CD4-positive, alpha-beta T cell treated with Interleukin-1 beta for 1 hour (primary cell): ENCODE data around the gene OR9I1.

Experiments used
- DNase-seq, 2 donors: peaks; one replicate each; pipeline ENCODE4 v3.0.0-alpha.2; 2020 to 2022

OR9I1 gene, protein sequence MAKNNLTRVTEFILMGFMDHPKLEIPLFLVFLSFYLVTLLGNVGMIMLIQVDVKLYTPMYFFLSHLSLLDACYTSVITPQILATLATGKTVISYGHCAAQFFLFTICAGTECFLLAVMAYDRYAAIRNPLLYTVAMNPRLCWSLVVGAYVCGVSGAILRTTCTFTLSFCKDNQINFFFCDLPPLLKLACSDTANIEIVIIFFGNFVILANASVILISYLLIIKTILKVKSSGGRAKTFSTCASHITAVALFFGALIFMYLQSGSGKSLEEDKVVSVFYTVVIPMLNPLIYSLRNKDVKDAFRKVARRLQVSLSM

GRCh38 chr11:58125469-58125868, at the start of gene OR9I1:
Gene OR9I1, minus strand, starts transcription at chr11:58125530. Its CDS starts 6,086 bp downstream, at chr11:58119444.
- DNase-seq, result no peak

- no peak for DNase-seq
Observed at GRCh38 chr11:58165504-58166106, 40.3 kb upstream of the OR9I1 start.

- DNase-seq, result no peak
Observed at GRCh38 chr11:58164990-58165389, 39.7 kb upstream of the OR9I1 start.

DNA sequence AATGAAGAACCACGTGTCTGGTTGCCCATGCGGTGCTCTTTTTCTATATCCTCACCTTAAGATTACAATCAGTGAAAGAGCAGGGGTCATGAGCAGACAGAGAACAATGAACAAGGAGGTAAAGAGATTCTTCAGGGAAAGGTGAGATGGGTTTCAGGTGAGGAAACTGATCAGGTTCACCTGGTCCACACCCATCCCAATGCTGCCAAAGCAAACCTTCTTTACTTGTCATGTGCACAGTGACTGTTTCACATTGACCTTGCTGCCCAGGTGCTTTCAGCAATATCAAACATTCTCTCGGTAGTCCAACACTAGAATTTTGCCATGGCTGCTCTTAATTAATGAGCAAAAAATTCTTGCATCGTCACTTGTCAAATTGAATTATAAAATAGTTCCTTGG, 39.1 kb upstream of the OR9I1 start:
- no peak for DNase-seq

DNA sequence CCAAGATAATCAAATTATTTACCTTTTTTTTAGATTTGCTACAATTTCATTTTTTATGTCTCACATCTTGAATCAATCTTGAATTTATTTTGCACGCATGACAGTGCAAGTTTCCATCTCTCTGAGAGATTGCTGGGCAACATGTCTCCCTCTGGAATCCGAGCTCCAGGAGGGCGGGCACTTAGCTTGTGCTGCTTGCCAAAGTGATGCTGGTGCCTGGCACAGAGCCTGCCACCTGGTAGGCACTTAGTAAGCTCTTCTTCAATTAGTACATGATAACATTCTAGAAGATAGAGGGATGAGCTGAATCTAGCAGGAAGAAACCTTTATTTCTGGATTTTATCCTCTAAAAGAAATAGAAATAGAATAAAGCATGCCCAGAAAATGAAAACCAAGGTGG, 27.5 kb upstream of the OR9I1 start:
- DNase-seq, result no peak

- DNase-seq, result no peak
Observed at GRCh38 chr11:58142761-58143160, 17.4 kb upstream of the OR9I1 start.

GRCh38 chr11:58135171-58135570, 9.8 kb upstream of the OR9I1 start:
- DNase-seq, result no peak

DNA sequence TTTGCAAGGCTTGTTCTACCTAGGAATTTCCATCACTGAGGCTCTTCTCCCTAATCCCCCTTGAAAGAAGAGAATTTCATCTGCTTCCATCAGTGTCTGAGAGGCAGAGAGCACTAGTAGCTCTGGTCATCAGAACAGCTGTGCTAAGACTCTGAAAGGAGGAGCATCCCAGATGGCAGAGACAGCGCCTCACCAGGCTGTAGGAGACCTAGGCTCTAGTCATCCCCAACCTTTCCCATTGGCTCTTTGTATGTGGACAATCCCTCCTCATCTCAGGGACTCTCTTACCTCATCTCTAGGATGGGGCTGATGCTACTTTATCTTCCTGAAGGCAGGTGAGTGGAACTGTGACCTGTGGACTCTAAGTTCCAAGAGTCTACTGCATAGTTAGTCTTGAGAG, 8.8 kb upstream of the OR9I1 start:
- no peak for DNase-seq

DNA sequence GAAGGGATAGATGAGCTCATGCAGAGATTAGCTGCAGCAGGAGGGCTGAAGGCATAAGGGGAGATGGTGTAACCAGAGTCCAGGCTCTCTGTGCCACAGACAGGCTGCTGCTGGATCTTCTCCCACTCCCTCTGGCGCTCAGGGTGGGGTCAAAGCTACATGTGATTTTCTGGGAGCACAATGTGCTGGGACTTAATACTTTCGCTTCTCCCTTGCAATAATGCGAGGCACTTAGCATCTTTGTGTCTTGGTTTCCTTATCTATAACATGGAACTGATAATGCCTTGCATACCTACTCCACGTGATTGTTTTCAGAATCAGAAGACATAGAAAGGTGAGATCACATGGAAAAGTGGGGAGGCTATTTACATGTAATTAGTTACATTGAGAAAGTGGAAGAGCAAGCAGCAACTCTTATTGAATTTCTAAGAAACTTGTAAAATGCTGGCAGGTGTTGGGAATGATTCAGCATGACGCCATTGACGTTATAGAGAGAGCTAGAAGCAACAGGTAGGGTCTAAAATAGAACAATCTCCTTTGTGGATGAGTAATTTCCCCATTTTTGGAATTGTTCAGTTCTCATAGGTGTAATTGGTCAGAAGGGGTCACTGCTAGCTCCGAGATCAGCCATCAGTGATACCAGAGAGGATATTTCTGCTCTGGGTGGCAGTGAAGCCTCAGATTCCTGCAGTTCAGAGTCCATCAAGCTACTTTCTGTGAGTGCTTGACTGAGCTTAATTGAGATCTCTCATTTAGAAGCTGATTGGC, 8.2 kb upstream of the OR9I1 start:
- no peak for DNase-seq

GRCh38 chr11:58127350-58127749, 2.0 kb upstream of the OR9I1 start:
- no peak for DNase-seq

DNA sequence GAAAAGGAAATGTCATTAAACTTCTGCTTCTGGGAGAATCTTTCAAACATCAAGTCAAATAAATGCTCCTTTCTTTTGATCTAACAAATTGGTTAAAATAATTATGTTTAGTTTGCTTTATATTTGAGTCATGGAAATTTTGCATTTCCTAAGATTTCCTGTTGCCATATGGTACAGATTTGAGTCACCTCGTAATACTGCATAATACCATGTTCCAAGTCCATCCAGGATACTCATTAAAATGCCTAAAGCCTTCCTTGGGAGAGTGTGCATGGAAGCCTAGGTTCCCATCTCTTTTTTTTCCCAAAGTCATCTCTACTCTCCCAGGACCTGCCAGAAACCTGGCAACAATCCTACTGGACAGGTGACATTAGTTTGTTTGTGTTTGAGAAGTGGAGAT, 4.2 kb downstream of the OR9I1 start:
- DNase-seq, result no peak

DNA sequence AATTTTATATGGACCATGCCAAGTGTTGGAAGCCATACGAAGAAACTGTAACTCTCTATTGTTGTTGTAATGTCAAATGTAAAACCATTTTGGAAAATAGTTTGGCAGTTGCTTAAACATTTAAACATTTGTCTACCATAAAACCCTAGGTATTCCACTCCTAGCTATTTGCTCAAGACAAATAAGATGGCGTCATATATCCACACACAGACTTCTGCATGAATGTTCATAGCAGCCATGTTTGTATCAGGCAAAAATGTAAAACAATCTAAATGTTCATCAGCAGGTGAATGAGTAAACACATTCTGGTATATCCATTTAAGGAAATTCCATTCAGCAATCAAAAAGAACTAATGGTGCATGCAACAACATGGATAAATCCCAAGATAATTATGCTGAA, 27.9 kb downstream of the OR9I1 start:
- no peak for DNase-seq

DNA sequence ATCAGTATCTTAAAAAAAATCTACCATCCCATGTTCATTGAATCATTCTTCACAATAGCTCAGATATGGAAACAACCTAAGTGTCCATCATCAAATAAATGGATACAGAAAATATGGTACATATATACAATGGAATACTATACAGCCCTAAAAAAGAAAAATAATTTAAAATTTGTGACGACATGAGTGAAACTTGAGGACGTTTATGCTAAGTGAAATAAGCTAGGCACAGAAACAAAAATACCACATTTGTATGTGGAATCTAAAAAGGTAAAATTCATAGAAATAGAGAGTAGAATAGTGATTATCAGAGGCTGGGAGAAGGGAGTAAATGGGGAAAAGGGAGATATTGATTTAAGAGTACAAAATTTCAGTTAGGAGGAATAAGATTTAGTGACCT, 38.8 kb downstream of the OR9I1 start:
- no peak for DNase-seq

DNA sequence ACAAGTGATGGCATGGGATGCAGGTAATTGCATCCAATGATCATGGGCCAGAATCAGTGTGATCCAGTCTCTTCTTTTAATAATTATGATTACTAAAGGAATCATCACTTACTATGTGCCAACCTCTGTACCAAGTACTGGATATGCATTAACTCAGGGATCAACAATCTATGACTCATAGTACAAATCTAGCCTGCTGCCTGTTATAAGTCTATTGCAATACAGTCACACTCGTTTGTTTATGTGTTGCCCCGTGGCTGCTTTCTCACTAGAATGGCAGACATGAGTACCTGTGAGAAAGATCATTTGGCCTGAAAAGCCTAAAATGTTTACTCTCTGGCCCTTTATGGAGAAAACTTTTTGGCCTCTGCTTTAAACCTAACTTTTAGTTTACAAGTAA, 49.5 kb downstream of the OR9I1 start:
- no peak for DNase-seq

DNA sequence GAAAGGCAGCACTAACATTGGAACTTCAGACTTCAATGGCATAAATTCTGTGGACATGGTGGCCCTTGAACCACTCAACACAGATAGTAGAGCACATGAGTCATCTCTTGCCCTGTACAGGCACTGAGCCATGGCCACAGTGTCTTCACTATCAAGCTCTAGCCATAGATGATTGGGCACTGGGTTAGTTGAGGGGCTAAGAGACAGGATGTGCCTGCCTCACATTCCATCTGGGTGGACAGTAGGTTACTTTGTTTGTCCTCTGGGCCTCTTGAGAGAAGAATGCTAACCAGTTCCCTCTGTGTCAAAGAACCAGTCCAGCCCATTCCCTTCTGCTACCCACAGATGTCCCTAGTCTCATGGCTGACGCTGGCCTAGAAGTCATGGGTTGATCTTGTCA, 54.7 kb downstream of the OR9I1 start:
- no peak for DNase-seq

- no peak for DNase-seq
Observed at GRCh38 chr11:58068655-58069054, 56.7 kb downstream of the OR9I1 start.

DNA sequence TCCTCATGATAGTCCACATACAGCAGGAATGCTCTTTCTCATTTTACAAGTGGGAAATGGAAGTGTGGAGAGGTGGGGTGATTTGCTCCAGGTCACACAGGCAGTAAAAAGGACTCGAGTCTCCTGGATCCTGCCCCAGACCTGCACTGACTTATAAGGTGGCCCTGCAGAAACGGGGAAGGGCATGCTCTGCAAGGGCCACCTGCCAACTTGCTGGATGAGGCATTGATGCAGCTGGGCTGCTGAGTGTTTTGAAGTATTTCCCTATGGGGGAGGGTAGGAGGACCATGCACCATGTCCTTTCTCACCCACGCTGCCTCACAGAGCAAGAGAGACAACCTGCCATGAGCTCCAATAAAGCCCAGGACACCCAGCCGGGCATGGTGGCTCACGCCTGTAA, 57.6 kb downstream of the OR9I1 start:
- no peak for DNase-seq
